DMS79 (cell line): ENCODE data around the gene ATG16L2.
"Not testable (repeated sequence)": the region's sequence is repeated elsewhere in the genome, so short reads cannot be mapped to it uniquely, and the experiment has no call there.

Experiments
- DNase-seq: peaks from one replicate; lab custom pipeline; 2025; lab: John Stamatoyannopoulos, UW

ATG16L2 gene

GRCh38 chr11:72780296-72781062, 33.7 kb upstream of the ATG16L2 start:
- DNase-seq = peak; percentile 35

GRCh38 chr11:72781063-72781312, 33.2 kb upstream of the ATG16L2 start:
- DNase-seq = peak; percentile 54

- DNase-seq = peak; percentile 17
Observed at GRCh38 chr11:72781313-72782080, 32.7 kb upstream of the ATG16L2 start.

GRCh38 chr11:72782081-72782920, 31.9 kb upstream of the ATG16L2 start:
- DNase-seq = peak; percentile 60

GRCh38 chr11:72783144-72783905, 30.9 kb upstream of the ATG16L2 start:
- DNase-seq = no peak

GRCh38 chr11:72784662-72785061, 29.5 kb upstream of the ATG16L2 start:
- DNase-seq = no peak

GRCh38 chr11:72786305-72787215, 27.7 kb upstream of the ATG16L2 start:
- peak; percentile 84 for DNase-seq

GRCh38 chr11:72787216-72788104, 26.8 kb upstream of the ATG16L2 start:
- DNase-seq = no peak

GRCh38 chr11:72788241-72788640, 26.0 kb upstream of the ATG16L2 start:
- no peak for DNase-seq

- DNase-seq = no peak
Observed at GRCh38 chr11:72789493-72790131, 24.6 kb upstream of the ATG16L2 start.

GRCh38 chr11:72791228-72791627, 23.0 kb upstream of the ATG16L2 start:
- DNase-seq = not testable (repeated sequence)

GRCh38 chr11:72792437-72793021, 21.7 kb upstream of the ATG16L2 start:
- DNase-seq = no peak

GRCh38 chr11:72793076-72793424, 21.2 kb upstream of the ATG16L2 start:
- DNase-seq = no peak

- peak; percentile 95 for DNase-seq
Observed at GRCh38 chr11:72793425-72794367, 20.5 kb upstream of the ATG16L2 start, which contains the start of gene STARD10. TSS of gene STARD10 (minus strand) at chr11:72794047. CDS start at chr11:72781181, 12,866 bp downstream.

GRCh38 chr11:72798361-72798760, 15.8 kb upstream of the ATG16L2 start:
- DNase-seq = no peak

- DNase-seq = no peak
Observed at GRCh38 chr11:72799441-72799840, 14.8 kb upstream of the ATG16L2 start.

- DNase-seq = no peak
Observed at GRCh38 chr11:72802822-72803221, 11.4 kb upstream of the ATG16L2 start.

- no peak for DNase-seq
Observed at GRCh38 chr11:72805216-72805615, 9.0 kb upstream of the ATG16L2 start.
